ENCODE data around the gene AVEN.
"Not testable (repeated sequence)": the region's sequence is repeated elsewhere in the genome, so short reads cannot be mapped to it uniquely, and the experiment has no call there.

The AVEN gene

GRCh38 chr15:34038023-34038870, 757 bp downstream of the AVEN start:
- peak; percentile 79 for DNase-seq

GRCh38 chr15:34031987-34032760, 6.8 kb downstream of the AVEN start:
- DNase-seq: no peak

DNA sequence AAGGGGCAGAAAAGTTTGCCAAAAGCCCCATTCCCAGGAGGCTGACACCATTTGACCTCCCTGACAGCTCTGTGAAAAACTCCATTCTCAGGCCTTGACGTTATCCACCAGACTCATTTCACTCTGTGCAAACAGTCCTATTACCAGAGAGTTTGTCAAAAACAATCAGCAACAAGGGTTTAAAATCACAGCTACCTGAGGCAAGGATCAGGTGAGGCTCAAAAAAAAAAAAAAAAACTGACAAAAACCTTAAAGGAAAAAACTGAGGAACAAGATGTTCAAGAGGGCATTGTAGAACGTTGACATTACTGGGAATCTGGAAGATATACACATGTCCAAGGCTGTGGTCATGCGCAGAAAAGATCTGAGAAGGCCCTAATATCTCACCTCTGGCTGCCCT, 11.4 kb downstream of the AVEN start:
- DNase-seq: no peak

DNA sequence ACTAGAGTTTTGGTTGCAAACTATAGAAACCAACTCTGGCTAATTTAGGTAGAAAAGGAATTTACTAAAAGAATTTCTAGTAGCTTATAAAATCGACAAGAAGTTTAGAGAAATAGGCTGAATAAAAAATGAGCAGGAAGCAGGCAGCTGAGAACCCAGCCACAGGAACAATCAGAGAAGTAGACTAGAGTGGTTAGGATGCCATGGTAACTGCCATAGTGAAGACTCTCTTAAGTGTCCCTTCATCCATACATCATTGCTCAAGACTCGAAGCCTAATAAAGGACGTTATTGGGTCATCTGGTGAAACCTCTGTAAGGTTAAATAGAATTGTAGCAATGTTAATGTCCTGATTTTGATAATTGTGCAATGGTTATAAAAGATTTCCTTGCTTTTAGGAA, 13.8 kb downstream of the AVEN start:
- DNase-seq: no peak

GRCh38 chr15:34023907-34024306, 15.1 kb downstream of the AVEN start:
- no peak for DNase-seq

DNA sequence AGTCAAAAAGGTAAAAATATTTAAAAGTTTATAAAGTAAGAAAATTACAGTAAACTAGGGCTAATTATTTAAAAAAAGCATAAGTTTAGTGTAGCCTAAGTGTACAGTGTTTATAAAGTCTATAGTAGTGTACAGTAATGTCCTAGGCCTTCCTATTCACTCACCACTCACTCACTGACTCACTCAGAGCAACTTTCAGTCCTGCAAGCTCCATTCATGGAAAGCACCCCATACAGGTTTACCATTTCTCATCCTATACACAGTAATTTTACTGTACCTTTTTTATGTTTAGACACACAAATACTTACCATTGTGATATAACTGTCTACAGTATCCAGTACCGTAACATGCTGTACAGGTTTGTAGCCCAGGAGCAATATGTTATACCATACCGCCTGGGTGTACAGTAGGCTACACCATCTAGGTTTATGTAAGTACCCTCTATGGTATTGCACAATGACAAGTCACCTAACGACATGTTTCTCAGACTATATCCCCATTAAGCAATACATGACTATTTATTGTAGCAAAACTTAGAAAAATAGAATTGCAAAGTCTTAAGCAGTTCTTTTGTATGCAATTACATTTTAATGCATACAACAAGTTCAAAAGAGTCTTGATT, 19.5 kb downstream of the AVEN start:
- DNase-seq: no peak

GRCh38 chr15:34018738-34019137, 20.3 kb downstream of the AVEN start:
- DNase-seq: not testable (repeated sequence)

- DNase-seq: no peak
These were observed 20.9 kb downstream of the AVEN start for GRCh38 chr15:34018021-34018645.

GRCh38 chr15:34014556-34014955, 24.4 kb downstream of the AVEN start:
- no peak for DNase-seq

DNA sequence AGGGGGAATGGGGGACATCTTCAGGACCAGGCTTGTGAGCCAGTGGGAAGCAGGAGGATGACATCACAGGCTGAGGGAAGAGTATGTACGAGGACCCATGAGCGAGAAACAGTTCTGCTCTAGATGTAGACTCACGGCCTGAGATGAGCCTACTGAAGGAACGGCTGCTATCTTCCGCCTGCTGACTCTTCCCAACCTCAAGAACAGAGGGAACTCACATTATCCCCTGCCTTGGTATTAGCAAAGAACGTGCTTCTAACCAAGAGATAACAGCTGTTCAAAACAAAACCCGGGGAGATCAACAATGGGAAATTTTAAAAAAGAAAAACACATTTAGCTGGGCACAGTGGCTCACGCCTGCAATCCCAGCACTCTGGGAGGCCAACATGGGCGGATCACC, 25.3 kb downstream of the AVEN start:
- no peak for DNase-seq

DNA sequence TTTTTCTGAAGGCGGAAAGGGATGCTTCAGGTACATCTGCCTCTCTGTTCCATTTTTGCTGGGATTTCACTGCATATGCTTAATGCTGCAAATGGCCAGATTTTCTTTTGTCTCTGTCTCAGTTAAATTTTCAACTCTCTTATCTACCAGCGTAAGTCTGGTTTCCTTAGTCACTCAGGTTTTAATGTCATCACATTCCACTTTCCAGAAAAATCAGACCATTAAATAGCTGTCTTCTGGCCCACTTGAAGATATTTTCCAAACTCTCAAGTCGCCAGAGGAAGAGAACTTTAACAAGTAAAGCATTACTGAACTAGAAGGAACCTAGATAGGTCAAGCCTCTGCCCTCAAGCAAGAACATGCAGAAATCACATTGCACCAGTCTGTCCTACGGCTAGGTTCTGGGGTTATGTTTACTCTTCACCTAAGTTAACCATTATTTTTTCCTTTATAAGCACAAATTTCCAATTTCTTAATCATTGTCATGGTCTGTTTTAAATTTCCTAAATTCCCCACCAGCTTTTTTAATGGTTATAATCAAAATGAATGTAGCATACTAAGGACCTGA, 26.5 kb downstream of the AVEN start:
- DNase-seq: no peak

GRCh38 chr15:34011481-34011880, 27.5 kb downstream of the AVEN start:
- DNase-seq: no peak

- DNase-seq: no peak
These were observed 28.1 kb downstream of the AVEN start for GRCh38 chr15:34010921-34011320.

- DNase-seq: no peak
These were observed 29.3 kb downstream of the AVEN start for GRCh38 chr15:34009656-34010055.

- DNase-seq: no peak
These were observed 32.6 kb downstream of the AVEN start for GRCh38 chr15:34006381-34006780.

GRCh38 chr15:34001536-34001935, 37.5 kb downstream of the AVEN start:
- DNase-seq: no peak

GRCh38 chr15:33995666-33996065, 43.3 kb downstream of the AVEN start:
- not testable (repeated sequence) for DNase-seq

DNA sequence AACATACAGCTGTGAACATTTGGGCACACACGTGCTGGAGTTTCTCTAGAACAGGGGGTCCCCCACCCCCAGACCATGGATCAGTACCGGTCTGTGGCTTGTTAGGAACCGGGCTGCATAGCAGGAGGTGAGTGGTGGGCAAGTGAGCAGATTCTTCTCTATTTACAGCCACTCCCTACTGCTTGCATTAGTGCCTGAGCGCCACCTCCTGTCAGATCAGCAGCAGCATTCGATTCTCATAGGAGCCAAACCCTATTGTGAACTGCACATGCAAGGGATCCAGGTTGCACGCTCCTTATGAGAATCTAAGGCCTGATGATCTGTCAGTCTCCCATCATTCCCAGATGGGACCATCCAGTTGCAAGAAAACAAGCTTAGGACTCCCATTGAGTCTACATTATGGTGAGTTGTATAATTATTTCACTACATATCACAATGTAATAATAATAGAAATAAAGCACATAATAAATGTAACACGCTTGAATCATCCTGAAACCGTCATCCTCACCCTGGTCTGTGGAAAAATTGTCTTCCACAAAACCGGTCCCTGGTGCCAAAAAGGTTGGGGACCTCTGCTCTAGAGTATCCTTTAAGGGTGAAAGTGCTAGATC, 44.9 kb downstream of the AVEN start:
- DNase-seq: no peak

DNA sequence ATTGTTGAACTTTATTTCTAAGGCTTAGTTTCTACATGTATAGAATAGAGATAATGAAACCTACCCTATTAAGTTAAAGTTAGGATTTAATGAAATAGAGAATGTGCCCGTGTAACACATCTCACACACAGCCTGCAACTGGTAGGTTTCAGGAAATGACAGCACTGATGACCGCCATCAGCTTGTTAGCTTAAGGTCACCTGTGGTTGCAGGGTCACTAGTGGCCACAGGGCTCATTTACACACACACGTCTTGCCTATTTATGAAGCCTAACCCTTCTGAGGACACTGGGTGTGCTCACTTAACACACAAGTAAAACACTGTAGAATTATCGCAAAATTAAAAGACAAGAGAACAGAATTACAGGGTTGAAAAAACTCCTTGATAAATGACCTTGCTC, 50.6 kb downstream of the AVEN start:
- DNase-seq: no peak

- no peak for DNase-seq
These were observed 51.6 kb downstream of the AVEN start for GRCh38 chr15:33987444-33987843.

DNA sequence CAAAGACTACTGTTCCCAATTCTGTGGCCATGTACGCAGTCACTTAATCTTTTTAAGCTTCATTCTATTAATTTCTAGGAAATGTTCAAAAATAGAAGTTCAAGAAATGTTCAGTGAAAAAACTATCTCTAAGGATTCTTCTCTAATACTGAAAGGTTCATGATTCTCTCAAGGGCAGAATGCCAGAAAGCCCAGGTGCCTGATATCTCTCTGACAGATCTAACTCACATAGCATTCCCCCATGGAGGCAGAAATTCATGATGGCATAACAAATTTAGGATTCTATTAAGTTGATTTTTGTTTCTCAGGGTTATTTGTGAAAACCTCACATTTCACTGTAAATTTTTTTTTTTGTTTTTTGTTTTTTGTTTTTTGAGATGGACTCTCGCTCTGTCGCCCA, 53.3 kb downstream of the AVEN start:
- no peak for DNase-seq

- no peak for DNase-seq
These were observed 53.7 kb downstream of the AVEN start for GRCh38 chr15:33985287-33985686.

DNA sequence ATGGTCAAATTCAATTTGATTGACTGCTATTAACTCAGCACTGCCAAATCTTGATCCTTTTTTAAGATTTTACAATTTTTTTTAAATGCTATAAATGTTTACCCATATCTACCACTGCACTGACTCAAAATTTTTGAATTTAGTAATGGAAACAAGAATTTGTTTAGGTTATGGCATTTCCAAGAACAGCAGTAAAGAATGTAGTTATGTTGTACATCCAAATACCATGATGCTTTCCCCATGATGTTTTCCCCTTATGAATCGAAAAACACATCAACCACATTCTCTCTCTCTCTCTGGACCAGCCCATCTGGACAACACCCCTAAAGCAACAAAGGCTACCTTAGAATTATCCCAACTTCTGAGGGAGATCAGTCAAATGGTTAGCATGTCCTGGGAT, 56.5 kb downstream of the AVEN start:
- DNase-seq: no peak
